Measurements from ENCODE around the gene TF.

TF gene

DNA sequence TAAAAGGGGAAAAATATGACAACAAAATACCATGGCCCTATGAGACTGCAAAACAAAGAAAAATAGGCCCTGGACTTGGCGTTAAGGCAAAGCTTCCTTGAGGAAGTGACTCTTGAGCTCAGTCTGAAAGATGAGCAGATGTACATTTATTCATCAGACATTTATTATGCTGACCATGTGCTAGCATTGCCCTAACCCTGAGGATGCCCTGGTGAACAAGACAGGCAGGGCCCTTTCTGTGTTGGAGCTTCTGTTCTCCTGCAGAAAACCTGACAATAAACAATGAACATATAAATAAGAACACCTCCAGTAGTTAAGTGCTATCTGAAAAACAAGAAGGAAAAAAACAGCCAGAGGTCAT, 12.4 kb downstream of the TF start:
- no peak overlapping the region for H3K27ac ChIP-seq
- no peak overlapping the region for H3K4me3 ChIP-seq
- TF ChIP-seq, protein P1, sequence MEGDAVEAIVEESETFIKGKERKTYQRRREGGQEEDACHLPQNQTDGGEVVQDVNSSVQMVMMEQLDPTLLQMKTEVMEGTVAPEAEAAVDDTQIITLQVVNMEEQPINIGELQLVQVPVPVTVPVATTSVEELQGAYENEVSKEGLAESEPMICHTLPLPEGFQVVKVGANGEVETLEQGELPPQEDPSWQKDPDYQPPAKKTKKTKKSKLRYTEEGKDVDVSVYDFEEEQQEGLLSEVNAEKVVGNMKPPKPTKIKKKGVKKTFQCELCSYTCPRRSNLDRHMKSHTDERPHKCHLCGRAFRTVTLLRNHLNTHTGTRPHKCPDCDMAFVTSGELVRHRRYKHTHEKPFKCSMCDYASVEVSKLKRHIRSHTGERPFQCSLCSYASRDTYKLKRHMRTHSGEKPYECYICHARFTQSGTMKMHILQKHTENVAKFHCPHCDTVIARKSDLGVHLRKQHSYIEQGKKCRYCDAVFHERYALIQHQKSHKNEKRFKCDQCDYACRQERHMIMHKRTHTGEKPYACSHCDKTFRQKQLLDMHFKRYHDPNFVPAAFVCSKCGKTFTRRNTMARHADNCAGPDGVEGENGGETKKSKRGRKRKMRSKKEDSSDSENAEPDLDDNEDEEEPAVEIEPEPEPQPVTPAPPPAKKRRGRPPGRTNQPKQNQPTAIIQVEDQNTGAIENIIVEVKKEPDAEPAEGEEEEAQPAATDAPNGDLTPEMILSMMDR (IDR thresholded peaks at IDR 0.05) = no peak
- DNase-seq (ENCODE audit: low spot score) = no peak

DNA sequence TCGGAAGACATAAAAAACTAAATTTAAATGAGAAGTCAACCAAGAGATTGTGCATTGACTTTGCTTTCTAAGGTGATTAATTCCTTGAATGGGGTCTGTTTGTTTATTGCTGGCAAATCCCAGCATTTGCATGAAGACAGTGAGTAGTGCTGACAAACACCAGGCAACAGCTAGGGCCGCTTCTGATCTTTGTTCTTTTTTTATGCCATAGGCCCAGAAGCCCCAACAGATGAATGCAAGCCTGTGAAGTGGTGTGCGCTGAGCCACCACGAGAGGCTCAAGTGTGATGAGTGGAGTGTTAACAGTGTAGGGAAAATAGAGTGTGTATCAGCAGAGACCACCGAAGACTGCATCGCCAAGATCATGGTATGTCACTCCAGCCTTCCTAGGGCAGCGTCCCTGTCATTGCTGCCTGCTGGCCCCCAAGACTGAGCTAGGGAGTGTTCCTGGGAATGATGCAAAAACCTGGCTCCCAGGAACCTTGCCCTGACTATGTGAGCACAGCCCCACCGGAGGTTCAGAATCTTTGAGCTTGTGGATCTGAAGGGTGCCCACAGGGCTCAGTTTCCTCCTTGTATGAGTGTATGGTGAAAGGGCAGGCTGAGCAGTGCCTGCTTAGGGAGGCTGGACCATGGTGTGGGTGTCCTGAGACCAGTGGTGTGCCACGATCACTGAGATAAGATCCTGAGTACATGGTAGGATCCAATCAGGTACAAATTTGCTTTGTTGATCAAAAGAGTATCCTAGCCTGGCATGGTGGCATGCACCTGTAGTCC, 13.0 kb downstream of the TF start:
- TF ChIP-seq, protein P1 (IDR thresholded peaks at IDR 0.05) = no peak
- no peak overlapping the region for H3K27ac ChIP-seq
- DNase-seq (ENCODE audit: low spot score) = no peak
- no peak overlapping the region for H3K4me3 ChIP-seq

DNA sequence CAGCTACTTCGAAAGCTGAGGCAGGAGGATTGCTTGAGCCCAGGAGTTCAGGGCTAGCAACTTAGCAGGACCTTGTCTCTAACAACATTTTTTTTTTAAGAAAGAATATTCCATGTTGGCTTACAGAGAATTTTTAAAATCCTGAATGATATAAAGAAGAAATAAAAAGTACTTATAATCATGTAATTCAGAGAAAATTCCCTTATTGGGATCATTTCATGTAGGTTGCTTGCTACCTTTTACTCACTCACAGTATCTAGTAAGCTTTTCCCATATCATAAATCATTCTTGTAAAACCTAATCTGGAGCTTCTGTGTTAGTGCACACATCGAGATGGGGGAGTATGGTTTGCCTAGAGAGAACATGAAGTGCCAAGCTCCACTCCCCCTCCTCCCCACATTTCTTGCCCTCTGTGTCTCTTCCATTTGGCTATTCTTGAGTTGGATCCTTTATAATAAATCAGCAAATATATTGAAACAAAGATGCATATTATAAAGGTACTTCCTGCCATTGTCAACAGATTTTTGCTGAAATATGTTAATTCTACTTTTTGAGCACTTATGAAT, 13.6 kb downstream of the TF start:
- no peak for DNase-seq (ENCODE audit: low spot score)
- Histone ChIP-seq H3K27ac (no peak overlapping the region), H3K4me3 (no peak overlapping the region)
- TF ChIP-seq, protein P1 (IDR thresholded peaks at IDR 0.05) = no peak

DNA sequence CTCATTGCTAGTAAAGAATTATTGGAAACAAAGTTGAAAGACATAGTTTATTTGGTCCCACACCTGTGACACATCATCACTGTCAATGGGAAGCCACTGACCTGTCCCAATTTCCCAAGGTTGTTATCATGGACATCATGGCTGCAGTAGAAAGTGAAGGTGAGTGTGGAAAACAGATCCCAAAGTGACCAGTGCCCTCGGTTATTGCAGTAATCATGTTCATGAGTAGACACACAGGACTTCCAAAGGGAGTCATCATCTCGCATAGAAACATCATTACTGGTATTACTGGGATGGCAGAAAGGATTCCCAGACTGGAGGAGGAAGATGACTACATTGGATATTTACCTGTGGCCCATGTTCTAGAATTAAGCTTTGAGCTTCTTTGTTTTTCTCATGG, 14.7 kb downstream of the TF start:
- TF ChIP-seq, protein P1 (IDR thresholded peaks at IDR 0.05) = no peak

DNA sequence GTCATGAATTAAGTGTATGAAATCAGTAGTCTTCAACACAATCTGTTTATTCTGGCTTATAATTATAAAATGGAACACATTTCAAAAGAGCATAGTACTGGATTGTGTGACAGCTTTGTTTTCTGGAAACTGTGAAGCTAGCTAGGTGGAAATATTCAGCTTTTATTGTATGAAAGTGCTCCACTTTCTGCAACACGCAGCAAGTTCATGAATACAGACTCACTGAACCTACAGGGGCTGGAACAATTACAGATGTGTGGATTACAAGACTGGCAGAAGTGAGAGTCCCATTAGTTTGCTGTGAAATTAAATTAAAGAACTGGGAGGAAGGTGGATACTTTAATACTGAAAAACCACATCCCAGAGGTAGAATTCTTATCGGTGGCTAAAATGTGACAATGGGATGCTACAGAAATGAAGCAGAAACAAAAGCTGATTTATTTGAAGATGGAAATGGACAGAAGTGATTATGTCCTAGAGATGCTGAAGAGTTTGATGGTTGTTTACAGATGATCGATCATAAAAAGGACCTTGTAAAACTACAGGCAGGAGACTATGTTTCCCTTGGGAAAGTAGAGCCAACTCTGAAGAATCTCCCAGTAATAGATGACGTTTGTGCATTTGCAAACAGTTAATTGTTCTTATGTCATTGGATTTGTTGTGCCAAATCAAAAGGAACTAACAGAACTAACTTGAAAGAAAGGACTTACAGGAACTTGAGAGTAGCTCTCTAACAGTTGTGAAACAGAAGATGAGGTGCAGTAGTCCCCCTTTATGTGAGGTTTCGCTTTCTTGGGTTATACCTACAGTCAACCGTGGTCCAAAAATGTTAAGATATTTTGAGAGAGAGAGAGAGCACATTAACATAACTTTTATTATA, 15.7 kb downstream of the TF start:
- no peak overlapping the region for H3K4me3 ChIP-seq
- TF ChIP-seq, protein P1 (IDR thresholded peaks at IDR 0.05) = no peak
- DNase-seq (ENCODE audit: low spot score) = no peak
- no peak overlapping the region for H3K27ac ChIP-seq

More for the DNA sequence above, 14.7 kb downstream of the TF start:
- H3K27ac ChIP-seq = no peak overlapping the region
- no peak overlapping the region for H3K4me3 ChIP-seq
- no peak for DNase-seq (ENCODE audit: low spot score)

DNA sequence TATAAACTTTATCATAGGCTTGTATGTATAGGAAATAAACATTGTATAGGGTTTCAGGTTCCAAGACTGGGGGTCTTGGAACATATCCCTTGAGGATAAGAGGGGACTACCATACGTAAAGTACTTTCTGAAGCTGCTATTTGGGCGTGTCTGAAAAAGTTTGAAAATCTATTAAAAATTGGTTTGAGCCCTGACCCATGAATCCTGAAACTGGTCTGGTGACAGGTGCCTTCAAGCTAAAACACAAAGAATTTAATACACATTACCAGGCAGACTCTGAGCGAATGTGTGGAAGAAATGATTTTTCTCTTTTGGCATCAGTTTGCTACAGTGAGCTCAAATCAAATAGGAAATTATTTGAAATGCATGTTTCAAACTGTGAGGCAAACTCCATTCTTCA, 16.3 kb downstream of the TF start:
- TF ChIP-seq, protein P1 (IDR thresholded peaks at IDR 0.05) = no peak
- H3K4me3 ChIP-seq = no peak overlapping the region
- no peak overlapping the region for H3K27ac ChIP-seq
- no peak for DNase-seq (ENCODE audit: low spot score)
